ENCODE data around the gene HIVEP1. TPM values are rescaled to one million over a fixed set of nuclear protein-coding genes. Genes with fewer than 3 reads are reported as not detected.

HIVEP1 gene
- total and polyA plus RNA-seq, 3 donors from 2014 or later = 15.5 to 53.3 (median 44.1) TPM

DNA sequence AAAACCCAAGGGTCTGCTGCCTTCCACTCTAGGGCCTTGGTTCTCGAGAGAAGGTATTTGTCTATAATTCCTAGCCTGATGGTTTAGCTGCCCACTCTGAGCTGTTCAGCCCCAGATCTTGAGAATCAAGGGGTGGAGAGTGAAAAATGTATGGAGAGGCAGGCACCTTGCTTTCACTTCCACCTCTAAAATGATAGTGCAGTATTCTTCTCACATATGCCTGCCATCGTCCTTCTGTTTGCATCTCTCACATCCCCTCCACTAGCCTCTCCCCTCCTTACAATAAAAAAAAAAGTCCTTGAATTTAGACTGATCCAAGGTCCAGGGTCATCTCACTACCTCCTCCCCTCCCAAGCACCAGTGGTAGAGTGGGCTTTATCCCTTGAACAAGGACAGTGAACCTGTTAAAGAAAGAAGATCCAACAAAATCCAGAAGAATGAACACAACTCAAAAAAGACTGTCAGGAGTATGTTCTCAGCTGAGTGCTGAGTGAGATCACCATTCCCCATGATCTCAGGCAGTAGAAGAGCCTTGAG is 104.2 kb downstream of the HIVEP1 start:
- no peak for DNase-seq
- H3K9me3 ChIP-seq = no peaks in the 10 kb centered on the region
- intact Hi-C loops (cut with DNase I; ENCODE audit: low total_unique reads) = no loop called here
- no peak overlapping the region for H3K4me3 ChIP-seq
- WGBS, 2 donors = 91 to 95% methylated on average over 2 of the region's 2 CpGs
- TF ChIP-seq, protein P1, sequence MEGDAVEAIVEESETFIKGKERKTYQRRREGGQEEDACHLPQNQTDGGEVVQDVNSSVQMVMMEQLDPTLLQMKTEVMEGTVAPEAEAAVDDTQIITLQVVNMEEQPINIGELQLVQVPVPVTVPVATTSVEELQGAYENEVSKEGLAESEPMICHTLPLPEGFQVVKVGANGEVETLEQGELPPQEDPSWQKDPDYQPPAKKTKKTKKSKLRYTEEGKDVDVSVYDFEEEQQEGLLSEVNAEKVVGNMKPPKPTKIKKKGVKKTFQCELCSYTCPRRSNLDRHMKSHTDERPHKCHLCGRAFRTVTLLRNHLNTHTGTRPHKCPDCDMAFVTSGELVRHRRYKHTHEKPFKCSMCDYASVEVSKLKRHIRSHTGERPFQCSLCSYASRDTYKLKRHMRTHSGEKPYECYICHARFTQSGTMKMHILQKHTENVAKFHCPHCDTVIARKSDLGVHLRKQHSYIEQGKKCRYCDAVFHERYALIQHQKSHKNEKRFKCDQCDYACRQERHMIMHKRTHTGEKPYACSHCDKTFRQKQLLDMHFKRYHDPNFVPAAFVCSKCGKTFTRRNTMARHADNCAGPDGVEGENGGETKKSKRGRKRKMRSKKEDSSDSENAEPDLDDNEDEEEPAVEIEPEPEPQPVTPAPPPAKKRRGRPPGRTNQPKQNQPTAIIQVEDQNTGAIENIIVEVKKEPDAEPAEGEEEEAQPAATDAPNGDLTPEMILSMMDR (IDR thresholded peaks at IDR 0.05) = no peak
- no peaks in the 10 kb centered on the region for H3K4me1 ChIP-seq
- no peak overlapping the region for H3K27ac ChIP-seq
- H3K36me3 ChIP-seq (ENCODE audit: low read depth, missing control alignments) = no peaks in the 10 kb centered on the region
- H3K27me3 ChIP-seq = no peaks in the 10 kb centered on the region

DNA sequence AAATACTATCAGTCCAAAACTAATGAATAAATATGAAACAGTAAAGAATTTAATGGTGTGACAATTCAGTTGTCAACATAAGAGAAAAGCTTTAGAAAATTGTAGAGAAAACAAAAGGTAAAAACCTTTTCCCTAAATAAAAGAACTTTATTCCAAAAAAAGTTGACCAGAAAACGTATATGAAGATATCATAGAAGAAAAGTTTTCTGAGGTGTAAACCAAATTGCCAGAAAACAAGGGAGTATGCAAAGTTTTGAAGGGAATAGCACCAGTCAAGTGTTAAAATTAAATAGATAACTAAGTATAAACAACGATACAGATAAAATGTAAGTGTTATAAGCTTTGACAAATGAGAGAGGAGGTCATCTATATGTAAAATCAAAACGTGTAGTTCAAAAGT is 104.9 kb downstream of the HIVEP1 start:
- Histone ChIP-seq H3K27ac (no peak overlapping the region), H3K9me3 (no peaks in the 10 kb centered on the region), H3K4me1 (no peaks in the 10 kb centered on the region), H3K36me3 (ENCODE audit: low read depth, missing control alignments) (no peaks in the 10 kb centered on the region), H3K27me3 (no peaks in the 10 kb centered on the region), H3K4me3 (no peak overlapping the region)
- 91 to 92% methylated on average over 3 of the region's 3 CpGs for WGBS, 2 donors
- TF ChIP-seq, protein P1 (IDR thresholded peaks at IDR 0.05) = no peak
- no peak for TF ChIP-seq POLR2A (IDR thresholded peaks at IDR 0.05)
- intact Hi-C loops (cut with DNase I; ENCODE audit: low total_unique reads) = no loop called here
- DNase-seq = no peak

DNA sequence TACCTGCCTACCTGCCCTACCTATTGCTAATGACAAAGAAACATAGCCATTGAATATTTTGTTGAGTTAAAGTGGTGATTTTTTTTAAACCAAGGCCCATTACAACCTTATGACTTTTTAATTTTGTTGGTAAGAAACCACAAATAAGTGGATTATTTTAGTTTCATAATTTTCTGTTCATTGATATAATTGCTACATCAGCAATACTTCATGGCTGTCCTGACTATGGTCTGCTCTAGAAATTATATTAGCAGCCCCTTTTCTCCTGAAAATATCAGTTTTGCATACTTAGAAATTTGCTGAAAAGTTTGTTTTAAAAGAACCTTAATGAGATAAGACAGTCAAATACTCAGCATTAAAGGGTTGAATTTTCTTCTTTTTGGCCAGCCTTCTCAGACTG is 106.5 kb downstream of the HIVEP1 start:
- H3K36me3 ChIP-seq (ENCODE audit: low read depth, missing control alignments) = no peaks in the 10 kb centered on the region
- H3K9me3 ChIP-seq = no peaks in the 10 kb centered on the region
- TF ChIP-seq POLR2A (IDR thresholded peaks at IDR 0.05) = no peak
- TF ChIP-seq, protein P1 (IDR thresholded peaks at IDR 0.05) = no peak
- H3K27me3 ChIP-seq = no peaks in the 10 kb centered on the region
- H3K27ac ChIP-seq = no peak overlapping the region
- intact Hi-C loops (cut with DNase I; ENCODE audit: low total_unique reads) = no loop called here
- no peaks in the 10 kb centered on the region for H3K4me1 ChIP-seq
- no peak overlapping the region for H3K4me3 ChIP-seq
- DNase-seq = no peak

DNA sequence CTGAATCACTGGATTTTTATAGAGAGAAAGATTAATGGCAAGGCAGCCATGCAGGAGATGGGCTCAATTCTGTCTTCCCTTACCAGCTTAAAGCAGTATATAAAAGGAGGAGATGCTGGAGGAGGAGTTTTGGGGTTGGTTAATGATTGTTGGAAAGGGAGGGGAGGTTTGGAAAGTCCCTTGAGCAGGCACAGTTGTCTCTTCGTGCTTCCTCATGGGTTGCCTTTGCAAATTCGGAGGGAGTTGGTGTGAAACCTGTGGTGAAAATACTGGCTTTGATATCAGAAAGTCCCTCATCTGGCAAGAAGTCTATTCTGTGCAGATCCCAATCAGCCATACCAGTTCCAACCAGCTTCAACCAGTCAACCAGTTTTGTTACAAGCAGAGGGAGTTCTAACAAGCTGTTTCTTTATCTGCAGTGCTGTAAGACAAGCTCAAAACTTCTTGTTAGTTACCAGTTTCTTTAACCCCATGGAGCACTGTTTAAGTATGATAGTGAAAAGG is 107.0 kb downstream of the HIVEP1 start:
- DNase-seq = no peak
- no peaks in the 10 kb centered on the region for H3K9me3 ChIP-seq
- TF ChIP-seq, protein P1 (IDR thresholded peaks at IDR 0.05) = no peak
- no peak for TF ChIP-seq POLR2A (IDR thresholded peaks at IDR 0.05)
- no peaks in the 10 kb centered on the region for H3K27me3 ChIP-seq
- H3K36me3 ChIP-seq (ENCODE audit: low read depth, missing control alignments) = no peaks in the 10 kb centered on the region
- no peak overlapping the region for H3K27ac ChIP-seq
- intact Hi-C loops (cut with DNase I; ENCODE audit: low total_unique reads) = no loop called here
- H3K4me3 ChIP-seq = no peak overlapping the region
- 72 to 84% methylated on average over 2 of the region's 2 CpGs for WGBS, 2 donors
- H3K4me1 ChIP-seq = no peaks in the 10 kb centered on the region

DNA sequence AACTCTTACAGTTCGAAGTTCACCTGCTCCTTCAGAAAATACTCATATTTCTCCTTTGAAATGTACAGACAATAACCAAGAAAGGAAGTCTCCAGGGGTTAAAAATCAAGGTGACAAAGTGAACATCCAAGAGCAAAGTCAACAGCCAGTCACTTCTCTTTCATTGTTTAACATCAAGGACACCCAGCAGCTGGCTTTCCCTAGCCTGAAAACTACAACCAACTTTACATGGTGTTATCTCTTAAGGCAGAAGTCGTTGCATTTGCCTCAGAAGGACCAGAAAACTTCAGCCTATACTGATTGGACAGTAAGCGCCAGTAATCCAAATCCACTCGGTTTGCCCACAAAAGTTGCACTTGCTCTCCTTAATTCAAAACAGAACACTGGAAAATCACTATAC is 113.3 kb downstream of the HIVEP1 start:
- Histone ChIP-seq H3K27ac (no peak overlapping the region), H3K4me1 (no peaks in the 10 kb centered on the region), H3K9me3 (no peaks in the 10 kb centered on the region), H3K36me3 (ENCODE audit: low read depth, missing control alignments) (no peaks in the 10 kb centered on the region), H3K27me3 (no peaks in the 10 kb centered on the region), H3K4me3 (no peak overlapping the region)
- no peak for DNase-seq
- TF ChIP-seq, protein P1 (IDR thresholded peaks at IDR 0.05) = no peak
- no peak for TF ChIP-seq POLR2A (IDR thresholded peaks at IDR 0.05)
- WGBS, 2 donors = 73 to 85% methylated on average over 4 of the region's 4 CpGs
- intact Hi-C loops (cut with DNase I; ENCODE audit: low total_unique reads) = no loop called here

Measured in testis (tissue), 3 donors.